HepG2 (cell line): ENCODE data around the gene PLVAP. TPM values are rescaled to one million over a fixed set of nuclear protein-coding genes. Genes with fewer than 3 reads are reported as not detected.

Experiments
- NFKBIZ ChIP-seq: IDR thresholded peaks from 2 replicates; pipeline ENCODE4 v1.6.1; 2018; ENCODE audit warnings: missing genetic modification reagents, missing compliant biosample characterization
- RCOR2 ChIP-seq: IDR thresholded peaks from 2 replicates; pipeline ENCODE4 v1.6.1; 2016; ENCODE audit warnings: missing biosample characterization, missing genetic modification reagents
- STAG1 ChIP-seq: sonication (generic); formaldehyde crosslinking; IDR thresholded peaks from 2 replicates; pipeline ENCODE4 v1.4.0; 2020; ENCODE audit warnings: missing genetic modification reagents
- THAP11 ChIP-seq: IDR thresholded peaks from 2 replicates; pipeline ENCODE4 v1.6.1; 2016; ENCODE audit warnings: missing biosample characterization, missing genetic modification reagents
- YY1 ChIP-seq: IDR thresholded peaks from 2 replicates; pipeline ENCODE4 v1.6.1; 2011; ENCODE audit warnings: low read length, low read depth, moderate library complexity, mild to moderate bottlenecking; ENCODE audit not compliant: insufficient read depth, insufficient replicate concordance
- ZNF121 ChIP-seq: sonication (generic); formaldehyde crosslinking; IDR thresholded peaks from 2 replicates; pipeline ENCODE4 v1.5.0; 2020; ENCODE audit warnings: mild to moderate bottlenecking, missing genetic modification reagents
- polyA plus RNA-seq, 8 experiments: library from polyadenylated mRNA; depleted of rRNA in 3 of 8; stranded (reverse) in 7 of 8; unstranded in 1 of 8; fragments of >200 nt; fragmentation: Illumina TruSeq in 4 of 8; extraction: Trizol in 4 of 8; gene quantifications; 2 replicates each; pipeline versions ENCODE4 v1.2.1 to v1.2.3, GENCODE V29; 2011 to 2016; ENCODE audit warnings: low read depth in 4 of 8, missing spikeins in 1 of 8, mixed read lengths in 1 of 8; ENCODE audit not compliant: insufficient read depth in 1 of 8
- total RNA-seq, 5 experiments: library from RNA; depleted of rRNA; stranded (reverse); fragments of >200 nt; fragmentation: Illumina TruSeq; extraction: Trizol; gene quantifications; 2 replicates each; pipeline ENCODE4 v1.2.3, GENCODE V29; 2016; ENCODE audit warnings: low read depth in 1 of 5
- TF ChIP-seq, protein P1 (sequence below), 2 experiments: fragments of 450-650 bp in 1 of 2; sonication (generic) in 1 of 2; formaldehyde crosslinking in 1 of 2; IDR thresholded peaks; 2 replicates each; pipeline versions ENCODE4 v1.6.1 to v1.8.0; 2016 to 2022; ENCODE audit warnings: antibody characterized with exemption in 1 of 2, mild to moderate bottlenecking in 1 of 2, missing genetic modification reagents in 1 of 2
- TF ChIP-seq, protein P2 (sequence below): sonication (generic); formaldehyde crosslinking; IDR thresholded peaks from 2 replicates; pipeline ENCODE4 v1.4.0; 2020; ENCODE audit warnings: missing genetic modification reagents
- TF ChIP-seq, protein P3 (sequence below): sonication (generic); formaldehyde crosslinking; IDR thresholded peaks from 2 replicates; pipeline ENCODE4 v1.8.1; 2023; ENCODE audit warnings: mild to moderate bottlenecking, moderate library complexity, missing genetic modification reagents
- TF ChIP-seq, protein P4 (sequence below): sonication (generic); formaldehyde crosslinking; IDR thresholded peaks from 2 replicates; pipeline ENCODE4 v1.5.0; 2020; ENCODE audit warnings: mild to moderate bottlenecking, missing genetic modification reagents, borderline replicate concordance
- TF ChIP-seq, protein P5 (sequence below): sonication (generic); formaldehyde crosslinking; IDR thresholded peaks from 2 replicates; pipeline ENCODE4 v1.4.0; 2020; ENCODE audit warnings: missing genetic modification reagents

Gene PLVAP
- total and polyA plus RNA-seq, 2 of the 13 experiments (the other 11 are each of a cell fraction or from before 2014, with no cell fraction given), result 0.26 TPM; not detected in 1

DNA sequence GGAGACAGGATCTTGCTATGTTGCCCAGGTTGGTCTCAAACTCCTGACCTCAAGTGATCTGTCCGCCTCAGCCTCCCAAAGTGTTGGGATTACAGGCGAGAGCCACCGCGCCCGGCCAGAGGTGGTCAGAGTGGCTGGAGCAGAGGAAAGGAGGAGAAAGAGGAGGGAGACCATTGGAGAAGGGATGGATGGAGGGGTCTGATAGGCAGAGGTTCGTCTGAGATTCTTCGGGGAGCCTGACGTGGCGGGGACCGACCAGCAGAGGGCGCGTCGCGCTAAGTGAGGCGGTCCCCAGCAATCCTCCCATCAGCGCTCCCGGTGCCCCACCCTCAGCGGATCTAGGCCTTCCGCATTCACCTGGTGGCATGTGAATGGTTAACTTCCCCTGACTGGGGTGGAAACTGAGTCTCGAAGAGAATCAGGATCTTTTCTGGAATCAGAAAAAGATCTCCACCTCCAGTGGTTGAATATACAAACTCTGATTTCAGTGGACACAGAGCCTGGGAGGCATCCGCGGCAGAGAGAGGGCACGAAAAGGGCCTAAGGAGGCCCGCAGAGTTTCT lies 31.0 kb downstream of the PLVAP start (continued):
- TF ChIP-seq, protein P1, sequence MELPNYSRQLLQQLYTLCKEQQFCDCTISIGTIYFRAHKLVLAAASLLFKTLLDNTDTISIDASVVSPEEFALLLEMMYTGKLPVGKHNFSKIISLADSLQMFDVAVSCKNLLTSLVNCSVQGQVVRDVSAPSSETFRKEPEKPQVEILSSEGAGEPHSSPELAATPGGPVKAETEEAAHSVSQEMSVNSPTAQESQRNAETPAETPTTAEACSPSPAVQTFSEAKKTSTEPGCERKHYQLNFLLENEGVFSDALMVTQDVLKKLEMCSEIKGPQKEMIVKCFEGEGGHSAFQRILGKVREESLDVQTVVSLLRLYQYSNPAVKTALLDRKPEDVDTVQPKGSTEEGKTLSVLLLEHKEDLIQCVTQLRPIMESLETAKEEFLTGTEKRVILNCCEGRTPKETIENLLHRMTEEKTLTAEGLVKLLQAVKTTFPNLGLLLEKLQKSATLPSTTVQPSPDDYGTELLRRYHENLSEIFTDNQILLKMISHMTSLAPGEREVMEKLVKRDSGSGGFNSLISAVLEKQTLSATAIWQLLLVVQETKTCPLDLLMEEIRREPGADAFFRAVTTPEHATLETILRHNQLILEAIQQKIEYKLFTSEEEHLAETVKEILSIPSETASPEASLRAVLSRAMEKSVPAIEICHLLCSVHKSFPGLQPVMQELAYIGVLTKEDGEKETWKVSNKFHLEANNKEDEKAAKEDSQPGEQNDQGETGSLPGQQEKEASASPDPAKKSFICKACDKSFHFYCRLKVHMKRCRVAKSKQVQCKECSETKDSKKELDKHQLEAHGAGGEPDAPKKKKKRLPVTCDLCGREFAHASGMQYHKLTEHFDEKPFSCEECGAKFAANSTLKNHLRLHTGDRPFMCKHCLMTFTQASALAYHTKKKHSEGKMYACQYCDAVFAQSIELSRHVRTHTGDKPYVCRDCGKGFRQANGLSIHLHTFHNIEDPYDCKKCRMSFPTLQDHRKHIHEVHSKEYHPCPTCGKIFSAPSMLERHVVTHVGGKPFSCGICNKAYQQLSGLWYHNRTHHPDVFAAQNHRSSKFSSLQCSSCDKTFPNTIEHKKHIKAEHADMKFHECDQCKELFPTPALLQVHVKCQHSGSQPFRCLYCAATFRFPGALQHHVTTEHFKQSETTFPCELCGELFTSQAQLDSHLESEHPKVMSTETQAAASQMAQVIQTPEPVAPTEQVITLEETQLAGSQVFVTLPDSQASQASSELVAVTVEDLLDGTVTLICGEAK (IDR thresholded peaks at IDR 0.05), result no peak
- TF ChIP-seq, protein P1 (CRISPR knock-in tag; IDR thresholded peaks at IDR 0.05), result peak; percentile 39; the same call in 1 of the 2 replicates
- TF ChIP-seq, protein P2, sequence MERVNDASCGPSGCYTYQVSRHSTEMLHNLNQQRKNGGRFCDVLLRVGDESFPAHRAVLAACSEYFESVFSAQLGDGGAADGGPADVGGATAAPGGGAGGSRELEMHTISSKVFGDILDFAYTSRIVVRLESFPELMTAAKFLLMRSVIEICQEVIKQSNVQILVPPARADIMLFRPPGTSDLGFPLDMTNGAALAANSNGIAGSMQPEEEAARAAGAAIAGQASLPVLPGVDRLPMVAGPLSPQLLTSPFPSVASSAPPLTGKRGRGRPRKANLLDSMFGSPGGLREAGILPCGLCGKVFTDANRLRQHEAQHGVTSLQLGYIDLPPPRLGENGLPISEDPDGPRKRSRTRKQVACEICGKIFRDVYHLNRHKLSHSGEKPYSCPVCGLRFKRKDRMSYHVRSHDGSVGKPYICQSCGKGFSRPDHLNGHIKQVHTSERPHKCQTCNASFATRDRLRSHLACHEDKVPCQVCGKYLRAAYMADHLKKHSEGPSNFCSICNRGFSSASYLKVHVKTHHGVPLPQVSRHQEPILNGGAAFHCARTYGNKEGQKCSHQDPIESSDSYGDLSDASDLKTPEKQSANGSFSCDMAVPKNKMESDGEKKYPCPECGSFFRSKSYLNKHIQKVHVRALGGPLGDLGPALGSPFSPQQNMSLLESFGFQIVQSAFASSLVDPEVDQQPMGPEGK, result peak; percentile 76
- TF ChIP-seq, protein P3, sequence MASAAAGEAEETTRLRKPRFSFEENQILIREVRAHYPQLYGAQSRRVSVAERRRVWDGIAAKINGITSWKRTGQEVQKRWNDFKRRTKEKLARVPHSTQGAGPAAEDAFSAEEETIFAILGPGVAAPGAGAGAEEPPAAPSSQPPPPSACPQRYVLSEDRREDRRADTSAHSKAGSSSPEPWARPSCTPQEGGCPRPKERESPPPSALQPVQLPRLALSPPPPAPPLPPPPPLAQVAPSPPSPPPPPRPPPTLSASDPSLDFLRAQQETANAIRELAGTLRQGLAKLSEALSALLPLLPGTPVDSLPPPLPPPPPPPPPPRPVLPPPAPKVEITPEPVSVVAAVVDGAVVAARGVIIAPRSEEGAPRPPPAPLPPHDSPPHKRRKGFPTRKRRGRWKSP (CRISPR knock-in tag), result peak; percentile 55; the same call in 1 of the 2 replicates
- TF ChIP-seq STAG1 (CRISPR knock-in tag) (peak; percentile 81), ZNF121 (CRISPR knock-in tag) (peak; percentile 96), THAP11 (CRISPR knock-in tag) (peak; percentile 59; the same call in 1 of the 2 replicates), RCOR2 (CRISPR knock-in tag) (0 out of 2 replicates have a peak, but pooled peaks have one; percentile 25), NFKBIZ (CRISPR knock-in tag) (0 out of 2 replicates have a peak, but pooled peaks have one; percentile 21), YY1 (peak; percentile 26)
- TF ChIP-seq, protein P4, sequence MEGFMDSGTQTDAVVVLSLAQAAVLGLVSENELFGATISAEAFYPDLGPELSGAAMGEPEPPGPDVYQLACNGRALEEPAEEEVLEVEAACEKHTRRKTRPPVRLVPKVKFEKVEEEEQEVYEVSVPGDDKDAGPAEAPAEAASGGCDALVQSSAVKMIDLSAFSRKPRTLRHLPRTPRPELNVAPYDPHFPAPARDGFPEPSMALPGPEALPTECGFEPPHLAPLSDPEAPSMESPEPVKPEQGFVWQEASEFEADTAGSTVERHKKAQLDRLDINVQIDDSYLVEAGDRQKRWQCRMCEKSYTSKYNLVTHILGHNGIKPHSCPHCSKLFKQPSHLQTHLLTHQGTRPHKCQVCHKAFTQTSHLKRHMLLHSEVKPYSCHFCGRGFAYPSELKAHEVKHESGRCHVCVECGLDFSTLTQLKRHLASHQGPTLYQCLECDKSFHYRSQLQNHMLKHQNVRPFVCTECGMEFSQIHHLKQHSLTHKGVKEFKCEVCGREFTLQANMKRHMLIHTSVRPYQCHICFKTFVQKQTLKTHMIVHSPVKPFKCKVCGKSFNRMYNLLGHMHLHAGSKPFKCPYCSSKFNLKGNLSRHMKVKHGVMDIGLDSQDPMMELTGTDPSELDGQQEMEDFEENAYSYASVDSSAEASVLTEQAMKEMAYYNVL (CRISPR knock-in tag), result 0 out of 2 replicates have a peak, but pooled peaks have one; percentile 34
- TF ChIP-seq, protein P5, sequence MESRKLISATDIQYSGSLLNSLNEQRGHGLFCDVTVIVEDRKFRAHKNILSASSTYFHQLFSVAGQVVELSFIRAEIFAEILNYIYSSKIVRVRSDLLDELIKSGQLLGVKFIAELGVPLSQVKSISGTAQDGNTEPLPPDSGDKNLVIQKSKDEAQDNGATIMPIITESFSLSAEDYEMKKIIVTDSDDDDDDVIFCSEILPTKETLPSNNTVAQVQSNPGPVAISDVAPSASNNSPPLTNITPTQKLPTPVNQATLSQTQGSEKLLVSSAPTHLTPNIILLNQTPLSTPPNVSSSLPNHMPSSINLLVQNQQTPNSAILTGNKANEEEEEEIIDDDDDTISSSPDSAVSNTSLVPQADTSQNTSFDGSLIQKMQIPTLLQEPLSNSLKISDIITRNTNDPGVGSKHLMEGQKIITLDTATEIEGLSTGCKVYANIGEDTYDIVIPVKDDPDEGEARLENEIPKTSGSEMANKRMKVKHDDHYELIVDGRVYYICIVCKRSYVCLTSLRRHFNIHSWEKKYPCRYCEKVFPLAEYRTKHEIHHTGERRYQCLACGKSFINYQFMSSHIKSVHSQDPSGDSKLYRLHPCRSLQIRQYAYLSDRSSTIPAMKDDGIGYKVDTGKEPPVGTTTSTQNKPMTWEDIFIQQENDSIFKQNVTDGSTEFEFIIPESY (CRISPR knock-in tag), result peak; percentile 45; the same call in 1 of the 2 replicates
